Neural progenitor cell (in vitro differentiated cells): ENCODE data around the gene FKBP6.

Source experiments
- EZH2 ChIP-seq: fragments of 200-600 bp; sonication (generic); IDR thresholded peaks from 2 replicates; pipeline ENCODE4 v1.6.1; 2017; ENCODE audit warnings: antibody characterized with exemption, mild to moderate bottlenecking, moderate library complexity
- EZH2phosphoT487 ChIP-seq: fragments of 200-600 bp; sonication (generic); IDR thresholded peaks from 2 replicates; pipeline ENCODE4 v1.6.1; 2017; ENCODE audit warnings: antibody characterized with exemption
- TF ChIP-seq, protein P1 (sequence below): fragments of 200-600 bp; sonication (generic); IDR thresholded peaks from 2 replicates; pipeline ENCODE4 v1.5.1; 2017; ENCODE audit warnings: antibody characterized with exemption, mild to moderate bottlenecking

DNA sequence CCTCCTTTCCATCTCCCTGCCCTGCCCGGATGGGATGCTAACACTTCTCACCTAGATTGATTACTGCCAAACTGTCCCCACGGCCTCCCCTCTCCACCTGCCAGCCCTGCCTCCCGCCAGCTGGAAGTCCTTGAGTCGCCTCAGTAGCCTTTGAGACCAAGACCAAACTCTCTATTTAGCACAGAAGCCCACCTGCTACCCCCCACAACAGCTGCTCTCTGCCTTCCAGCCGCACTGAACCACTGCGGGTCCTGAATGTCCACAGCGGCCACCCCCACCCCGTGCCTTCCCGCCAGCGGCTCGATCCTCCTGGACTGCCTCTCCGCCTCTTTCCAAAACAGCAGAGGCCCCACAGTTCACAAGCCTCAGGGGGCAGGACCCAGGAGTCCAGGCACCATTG is 39.0 kb downstream of the FKBP6 start:
- TF ChIP-seq, protein P1, sequence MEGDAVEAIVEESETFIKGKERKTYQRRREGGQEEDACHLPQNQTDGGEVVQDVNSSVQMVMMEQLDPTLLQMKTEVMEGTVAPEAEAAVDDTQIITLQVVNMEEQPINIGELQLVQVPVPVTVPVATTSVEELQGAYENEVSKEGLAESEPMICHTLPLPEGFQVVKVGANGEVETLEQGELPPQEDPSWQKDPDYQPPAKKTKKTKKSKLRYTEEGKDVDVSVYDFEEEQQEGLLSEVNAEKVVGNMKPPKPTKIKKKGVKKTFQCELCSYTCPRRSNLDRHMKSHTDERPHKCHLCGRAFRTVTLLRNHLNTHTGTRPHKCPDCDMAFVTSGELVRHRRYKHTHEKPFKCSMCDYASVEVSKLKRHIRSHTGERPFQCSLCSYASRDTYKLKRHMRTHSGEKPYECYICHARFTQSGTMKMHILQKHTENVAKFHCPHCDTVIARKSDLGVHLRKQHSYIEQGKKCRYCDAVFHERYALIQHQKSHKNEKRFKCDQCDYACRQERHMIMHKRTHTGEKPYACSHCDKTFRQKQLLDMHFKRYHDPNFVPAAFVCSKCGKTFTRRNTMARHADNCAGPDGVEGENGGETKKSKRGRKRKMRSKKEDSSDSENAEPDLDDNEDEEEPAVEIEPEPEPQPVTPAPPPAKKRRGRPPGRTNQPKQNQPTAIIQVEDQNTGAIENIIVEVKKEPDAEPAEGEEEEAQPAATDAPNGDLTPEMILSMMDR: no peak
- TF ChIP-seq EZH2phosphoT487 (no peak), EZH2 (no peak)
